NCI-H446 (cell line): Measurements from ENCODE around the gene RAB37.

Experiments
- DNase-seq, 2 experiments: peaks; one replicate each; lab custom pipeline; 2025; lab: John Stamatoyannopoulos, UW

The RAB37 gene

GRCh38 chr17:74778960-74779359 is 41.9 kb downstream of the RAB37 start:
- DNase-seq: no peak

DNA sequence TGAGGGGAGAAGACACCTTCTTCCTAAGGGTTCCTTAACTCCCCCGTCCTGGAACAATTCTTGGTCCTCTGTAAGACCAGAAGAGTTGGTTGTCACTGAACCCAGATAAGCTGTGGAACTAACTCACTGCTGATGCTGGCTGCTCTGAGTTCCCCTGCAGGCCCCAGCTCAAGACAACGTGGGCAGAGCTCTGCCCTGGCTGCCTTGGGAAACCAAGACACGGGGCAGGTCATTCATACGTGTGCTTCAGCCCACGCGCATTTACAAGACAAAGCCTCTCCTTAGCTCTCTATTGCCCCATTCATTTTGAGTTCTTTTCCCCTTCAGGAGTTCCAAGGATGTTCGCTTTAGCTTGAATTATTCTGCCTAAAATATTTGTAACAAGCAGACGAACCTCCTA is 42.4 kb downstream of the RAB37 start:
- no peak for DNase-seq

- DNase-seq: no peak
Measured at GRCh38 chr17:74779948-74780400, 42.9 kb downstream of the RAB37 start.

GRCh38 chr17:74780443-74781238 is 43.6 kb downstream of the RAB37 start:
- DNase-seq: peak; percentile 17 to 69

DNA sequence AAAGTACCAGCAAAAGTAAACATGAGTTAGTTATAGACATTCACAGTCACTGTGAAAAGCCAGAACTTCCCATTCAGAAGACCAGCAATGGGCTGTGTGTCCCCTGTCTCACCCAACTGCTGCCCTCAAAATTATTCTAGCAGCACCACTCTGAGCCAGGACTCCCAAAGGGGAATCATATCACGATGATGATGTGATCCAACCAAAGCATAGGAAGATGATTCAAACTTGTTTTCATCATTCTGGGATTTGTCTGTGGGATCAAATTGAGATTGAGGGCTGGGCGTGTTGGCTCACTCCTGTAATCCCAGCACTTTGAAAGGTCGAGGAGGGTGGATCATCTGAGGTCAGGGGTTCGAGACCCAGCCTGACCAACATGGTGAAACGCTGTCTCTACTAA is 45.5 kb downstream of the RAB37 start:
- DNase-seq: no peak

- no peak for DNase-seq
Measured at GRCh38 chr17:74784125-74784810, 47.2 kb downstream of the RAB37 start.

- DNase-seq: no peak
Measured at GRCh38 chr17:74785096-74785980, 48.3 kb downstream of the RAB37 start.

GRCh38 chr17:74785981-74786360 is 48.9 kb downstream of the RAB37 start:
- DNase-seq: no peak

- DNase-seq: no peak
Measured at GRCh38 chr17:74786431-74787055, 49.5 kb downstream of the RAB37 start.

DNA sequence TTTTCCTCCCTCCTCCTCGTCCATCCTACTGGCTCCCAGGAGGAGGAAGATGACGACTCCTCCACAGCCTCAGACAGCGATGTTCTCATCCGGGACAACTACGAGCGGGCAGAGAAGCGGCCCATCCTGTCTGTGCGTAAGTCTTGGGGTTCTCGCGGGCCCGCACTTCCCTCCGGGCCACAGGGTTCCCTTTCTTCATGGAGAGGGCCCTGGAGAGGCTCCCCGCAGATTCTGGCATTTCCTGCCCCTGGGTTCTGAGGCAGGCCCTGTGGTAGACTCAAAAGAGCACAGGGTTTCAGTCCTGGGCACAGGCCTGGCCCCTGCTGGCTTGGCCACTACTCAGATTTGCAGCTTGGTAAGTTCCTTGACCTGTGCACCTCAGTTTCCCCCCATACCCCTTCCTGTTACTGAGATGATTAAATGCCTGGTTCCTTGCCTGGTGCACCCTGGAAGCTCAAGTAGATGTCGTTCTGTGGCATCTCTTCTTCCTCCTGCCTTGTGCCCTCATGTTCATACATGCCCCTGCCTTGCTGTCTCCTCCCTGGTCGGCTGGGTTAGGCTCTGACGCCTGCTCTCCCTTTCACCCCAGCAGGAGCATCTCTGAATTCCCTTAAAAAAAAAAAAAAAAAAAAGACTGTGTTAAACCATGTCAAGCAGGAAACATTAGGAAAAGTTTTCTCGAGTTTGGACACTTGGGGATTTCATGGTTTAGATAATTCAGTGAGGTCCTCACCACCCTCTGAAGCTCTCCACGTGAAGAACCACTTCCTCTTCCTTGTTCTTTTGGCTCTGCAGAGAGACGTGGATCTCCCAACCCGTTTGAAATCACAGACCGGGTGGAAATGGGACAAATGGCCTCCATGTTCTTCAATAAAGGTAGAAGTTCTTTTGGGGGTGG is 53.4 kb downstream of the RAB37 start:
- DNase-seq: no peak

- DNase-seq: no peak
Measured at GRCh38 chr17:74792586-74793105, 55.6 kb downstream of the RAB37 start.

DNA sequence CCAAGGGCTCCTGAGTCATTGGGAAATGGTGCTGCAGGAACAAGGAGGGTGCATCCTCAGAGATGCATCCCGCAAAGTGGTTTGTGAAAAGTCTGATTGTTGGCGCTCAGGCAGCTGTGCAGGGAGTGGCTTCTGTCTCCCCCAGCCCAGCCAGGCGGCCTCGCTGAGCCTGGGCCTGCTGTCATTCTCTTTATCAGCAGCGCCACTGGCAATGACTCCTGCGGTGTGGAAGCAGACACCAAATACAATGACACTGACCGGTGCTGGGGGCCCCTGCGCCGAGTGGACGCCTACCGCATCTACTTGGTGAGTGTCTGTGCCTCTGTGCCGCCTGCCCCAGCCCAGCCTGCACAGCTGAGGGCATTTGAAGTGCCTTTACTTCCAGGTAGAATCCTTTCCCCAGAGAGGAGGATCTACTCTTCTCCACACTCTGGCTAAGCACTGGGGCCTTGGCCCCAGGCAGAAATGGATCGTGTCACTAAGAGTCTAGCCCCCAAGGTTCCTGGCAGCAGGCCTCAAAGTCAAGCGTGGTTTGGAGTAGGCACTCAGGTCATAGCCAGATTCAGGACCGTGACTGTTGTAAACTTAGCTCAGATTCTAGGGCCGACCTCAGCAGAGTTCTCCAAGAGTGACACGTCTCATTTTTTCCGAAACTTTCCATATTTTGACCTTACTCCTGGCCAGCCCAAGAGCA is 58.4 kb downstream of the RAB37 start:
- no peak for DNase-seq

DNA sequence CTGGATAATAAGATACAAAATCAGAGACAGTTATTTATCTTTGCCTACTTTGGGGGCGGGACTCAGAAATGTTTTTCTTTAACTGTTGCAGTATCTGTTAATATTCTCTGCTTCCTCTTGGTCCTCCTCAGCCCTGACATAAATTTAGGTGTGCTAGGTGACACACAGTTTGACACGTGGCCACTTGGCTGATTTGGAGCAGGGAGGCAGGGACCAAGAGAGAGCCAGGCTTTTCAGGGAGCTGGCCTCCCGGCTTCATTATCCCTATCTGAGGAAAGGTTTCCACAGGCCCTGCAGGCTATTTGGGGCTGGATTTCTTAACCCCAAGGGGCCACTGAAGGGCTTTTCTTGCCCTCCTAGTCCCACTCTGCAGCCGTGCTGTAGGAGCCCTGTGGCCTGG is 59.2 kb downstream of the RAB37 start:
- DNase-seq: no peak

DNA sequence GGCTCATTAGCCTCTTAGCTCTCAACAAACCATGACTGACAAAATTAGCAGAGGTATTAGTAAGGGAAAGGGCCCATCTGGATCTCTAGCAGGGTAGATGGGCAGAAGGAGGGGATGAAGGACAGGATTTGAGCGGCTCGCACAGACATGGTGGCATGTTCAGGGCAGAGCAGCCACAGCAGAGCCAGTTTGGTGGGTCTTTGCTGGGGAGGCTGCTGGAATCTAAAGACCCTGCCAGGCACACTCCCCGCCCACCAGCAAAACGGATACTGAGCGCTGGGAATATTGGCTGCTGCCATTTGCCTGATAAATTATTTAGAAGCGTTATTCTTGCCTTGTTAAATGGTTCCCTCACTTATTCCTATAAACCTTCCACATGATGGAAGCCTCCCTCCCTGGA is 59.8 kb downstream of the RAB37 start:
- DNase-seq: no peak
